T follicular helper cell (primary cell): Measurements from ENCODE around the gene SLC6A9.

Experiments used
- DNase-seq: peaks from one replicate; pipeline ENCODE4 v3.0.0-alpha.2; 2020; ENCODE audit warnings: low read depth

Gene SLC6A9

GRCh38 chr1:43983253-43983899 is 47.9 kb downstream of the SLC6A9 start:
- DNase-seq: no peak

DNA sequence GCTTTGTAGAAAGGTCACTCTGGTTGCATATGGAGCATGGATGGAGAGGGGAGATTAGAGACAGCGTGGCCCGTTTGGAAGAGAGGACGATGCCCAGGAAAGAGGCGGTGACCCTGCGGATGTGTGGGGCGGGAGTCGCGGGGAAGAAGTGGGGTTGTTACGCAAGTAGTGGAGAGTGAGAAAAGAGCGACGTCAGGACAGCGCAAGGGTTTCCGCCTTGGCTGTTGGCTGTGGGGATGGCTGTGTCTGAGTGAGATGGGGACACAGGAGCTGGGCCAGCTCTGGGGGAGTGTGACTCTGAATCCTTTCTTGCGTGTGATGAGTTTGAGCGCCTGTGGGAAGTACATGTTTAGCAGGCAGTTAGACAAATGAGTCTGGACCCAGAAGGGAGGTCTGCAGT is 48.5 kb downstream of the SLC6A9 start:
- no peak for DNase-seq

DNA sequence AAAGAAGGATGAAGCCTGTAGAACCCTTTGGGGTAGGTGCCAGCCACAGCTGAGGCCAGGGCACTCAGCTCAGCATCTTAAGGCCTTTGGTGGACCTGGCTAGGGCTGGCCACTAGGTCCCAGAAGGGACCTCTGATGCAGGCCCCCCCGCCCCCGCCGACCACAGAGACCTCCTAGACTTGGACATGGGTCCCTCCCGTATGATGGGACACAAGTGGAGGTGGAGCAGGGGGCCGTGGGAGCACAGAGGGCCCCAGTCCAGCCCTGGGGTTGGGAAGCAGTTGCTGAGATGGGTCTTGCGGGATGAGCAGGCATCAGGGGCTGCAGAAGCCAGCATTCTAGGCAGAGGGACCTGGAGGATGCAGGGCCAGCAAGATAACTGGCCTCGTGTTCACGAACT is 49.0 kb downstream of the SLC6A9 start:
- no peak for DNase-seq

DNA sequence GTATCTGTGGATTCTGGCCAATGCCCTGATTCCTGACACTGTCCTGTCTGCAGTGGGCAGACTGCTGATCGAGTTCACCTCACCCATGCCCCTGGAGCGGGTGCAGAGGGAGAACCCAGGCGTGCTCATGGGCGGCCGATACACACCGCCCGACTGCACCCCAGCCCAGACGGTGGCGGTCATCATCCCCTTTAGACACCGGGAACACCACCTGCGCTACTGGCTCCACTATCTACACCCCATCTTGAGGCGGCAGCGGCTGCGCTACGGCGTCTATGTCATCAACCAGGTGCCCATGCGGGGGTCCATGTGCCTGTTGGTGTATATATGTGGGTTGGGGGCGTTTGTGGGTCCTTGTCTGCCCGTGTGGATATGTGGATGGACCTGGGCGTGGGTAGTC is 49.6 kb downstream of the SLC6A9 start:
- no peak for DNase-seq

DNA sequence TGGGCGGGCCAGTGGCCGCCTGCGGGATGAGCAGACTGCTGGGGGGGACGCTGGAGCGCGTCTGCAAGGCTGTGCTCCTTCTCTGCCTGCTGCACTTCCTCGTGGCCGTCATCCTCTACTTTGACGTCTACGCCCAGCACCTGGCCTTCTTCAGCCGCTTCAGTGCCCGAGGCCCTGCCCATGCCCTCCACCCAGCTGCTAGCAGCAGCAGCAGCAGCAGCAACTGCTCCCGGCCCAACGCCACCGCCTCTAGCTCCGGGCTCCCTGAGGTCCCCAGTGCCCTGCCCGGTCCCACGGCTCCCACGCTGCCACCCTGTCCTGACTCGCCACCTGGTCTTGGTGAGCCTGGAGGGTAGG is 50.1 kb downstream of the SLC6A9 start:
- no peak for DNase-seq

DNA sequence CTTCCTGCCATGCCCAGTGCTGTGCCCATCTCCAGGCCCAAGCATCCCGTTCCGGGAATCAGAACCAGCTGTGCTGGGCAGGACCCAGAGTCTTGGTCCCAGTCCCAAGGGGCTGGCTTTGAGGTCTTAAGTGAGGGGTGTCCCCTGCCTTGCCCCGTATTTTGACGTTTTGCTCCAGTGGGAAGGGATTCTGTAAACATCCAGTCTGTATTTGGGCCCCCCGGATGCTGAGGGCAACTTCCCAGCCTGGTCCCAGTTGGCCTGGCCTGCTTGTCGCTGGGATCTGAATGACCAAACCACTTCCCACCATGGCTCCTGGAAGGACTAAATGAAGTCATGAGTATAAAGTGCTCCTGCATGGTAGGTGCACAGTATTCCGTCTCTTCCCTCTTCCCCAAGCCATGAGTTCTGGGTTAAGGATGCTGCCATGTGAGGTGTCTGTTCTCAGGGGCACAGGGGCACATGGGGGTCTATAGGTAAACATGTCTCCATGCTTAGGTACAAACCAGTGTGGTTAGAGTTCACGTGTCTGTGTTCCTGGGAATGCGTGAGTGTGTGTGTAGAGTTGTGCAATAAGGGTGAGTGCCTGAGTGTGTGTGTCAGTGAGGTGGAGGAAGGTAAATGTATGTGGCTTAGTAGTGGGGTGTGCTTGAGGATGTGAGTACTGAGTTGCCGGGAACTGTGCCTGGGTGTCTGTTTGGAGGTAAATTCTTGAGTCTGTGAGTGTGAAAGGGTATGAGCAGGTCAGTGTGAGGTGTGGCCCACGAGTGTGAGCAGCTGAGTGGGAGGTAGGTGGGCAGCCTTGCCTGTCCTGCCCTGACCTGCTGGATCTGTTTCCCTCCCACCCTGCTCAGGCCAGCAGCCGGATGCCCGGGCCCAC is 50.8 kb downstream of the SLC6A9 start:
- DNase-seq: no peak

GRCh38 chr1:43979528-43980254 is 51.6 kb downstream of the SLC6A9 start:
- DNase-seq: no peak

DNA sequence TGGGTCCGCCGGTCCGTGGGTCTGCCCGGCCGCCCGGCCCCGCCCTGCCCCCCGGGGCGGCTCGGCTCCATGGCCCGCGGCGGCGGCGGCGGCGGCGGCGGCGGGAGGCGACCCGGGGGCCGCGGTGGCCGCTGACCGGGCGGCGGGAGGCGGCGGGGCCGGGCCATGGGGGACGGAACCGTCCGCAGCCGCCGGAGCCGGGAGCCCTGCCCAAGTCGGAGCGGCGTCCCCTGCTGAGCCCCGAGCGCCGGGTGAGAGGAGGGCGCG is 52.1 kb downstream of the SLC6A9 start:
- no peak for DNase-seq

DNA sequence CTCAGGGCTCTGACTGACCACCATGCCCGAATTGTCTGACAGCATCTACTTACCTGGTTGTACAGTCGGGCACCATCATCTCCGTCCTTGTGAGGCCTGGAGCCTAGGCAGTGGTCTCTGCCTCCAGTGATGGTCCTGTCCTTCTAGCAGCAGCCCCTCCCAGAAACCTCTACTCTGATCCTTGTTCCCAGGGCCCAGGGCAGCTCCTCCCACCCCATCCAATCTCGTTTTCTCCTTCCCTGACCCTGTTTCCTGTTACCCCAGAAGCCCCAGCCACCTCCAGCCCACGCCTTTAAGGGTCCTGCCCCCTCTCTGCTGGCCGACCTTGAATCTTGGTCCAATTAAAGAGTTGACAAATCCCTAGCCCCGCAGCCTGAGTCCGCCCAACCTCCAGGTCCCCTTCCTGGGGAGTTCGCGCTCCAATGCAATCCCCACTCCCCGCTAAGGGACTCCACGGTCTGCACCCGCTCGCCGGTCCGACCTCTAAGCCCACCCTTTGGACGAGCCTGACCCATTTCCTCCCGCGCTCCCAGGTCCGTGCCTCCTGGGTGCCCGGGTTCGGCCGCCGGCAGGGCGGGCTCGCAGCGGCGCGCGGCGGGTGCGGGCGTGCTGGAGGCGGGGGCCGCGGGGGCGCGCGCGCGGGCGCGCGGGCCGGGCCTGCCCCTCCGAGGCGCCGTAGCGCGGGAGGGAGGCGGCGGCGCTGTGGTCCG is 52.6 kb downstream of the SLC6A9 start, which contains the start of gene B4GALT2:
Gene B4GALT2 (plus strand): TSS at position 660 of the 710 bp plus-strand sequence. CDS start 1,951 bp downstream, outside the sequence.
- DNase-seq: no peak

DNA sequence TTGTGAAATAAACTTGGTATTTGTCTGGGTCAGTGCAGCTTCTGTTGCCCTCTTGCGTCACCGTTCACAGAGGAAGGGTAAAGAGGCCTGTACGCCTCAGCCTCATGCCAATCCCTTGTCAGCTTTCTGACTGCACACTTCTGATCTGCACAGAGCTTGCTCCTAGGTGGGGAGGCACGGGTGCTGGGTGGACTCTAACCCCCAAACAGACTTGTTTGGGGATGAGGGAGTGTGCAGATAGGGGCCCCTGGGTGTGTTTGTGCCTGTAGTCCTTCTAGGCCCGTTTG is 53.1 kb downstream of the SLC6A9 start:
- no peak for DNase-seq

GRCh38 chr1:43977376-43978263 is 53.6 kb downstream of the SLC6A9 start:
- no peak for DNase-seq

DNA sequence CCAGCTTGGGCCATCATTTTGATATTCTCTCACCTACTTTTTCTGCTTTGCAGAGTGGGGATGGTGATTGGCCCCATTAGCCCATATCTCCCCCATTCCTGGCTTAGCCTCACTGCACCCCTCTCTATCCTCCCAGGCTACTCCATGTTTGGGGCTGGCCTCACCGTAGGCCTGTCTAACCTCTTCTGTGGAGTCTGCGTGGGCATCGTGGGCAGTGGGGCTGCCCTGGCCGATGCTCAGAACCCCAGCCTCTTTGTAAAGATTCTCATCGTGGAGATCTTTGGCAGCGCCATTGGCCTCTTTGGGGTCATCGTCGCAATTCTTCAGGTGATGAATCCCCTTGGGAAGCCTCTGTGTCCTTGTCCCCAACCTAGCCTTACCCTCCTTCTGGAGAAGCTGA is 54.4 kb downstream of the SLC6A9 start:
- DNase-seq: no peak

DNA sequence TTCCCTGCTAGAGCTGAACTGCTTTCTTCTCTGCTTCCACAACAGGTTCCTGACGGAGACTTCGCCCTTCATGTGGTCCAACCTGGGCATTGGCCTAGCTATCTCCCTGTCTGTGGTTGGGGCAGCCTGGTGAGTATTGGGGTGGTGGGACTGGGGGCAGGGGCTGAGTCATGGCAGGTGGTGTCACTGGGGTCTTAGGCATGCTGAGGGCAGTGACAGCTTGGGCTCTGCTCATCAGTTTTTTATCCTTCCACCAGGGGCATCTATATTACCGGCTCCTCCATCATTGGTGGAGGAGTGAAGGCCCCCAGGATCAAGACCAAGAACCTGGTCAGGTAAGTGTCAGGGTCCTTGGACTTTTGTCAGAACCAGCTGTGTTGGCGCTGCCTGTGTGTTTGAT is 55.2 kb downstream of the SLC6A9 start:
- no peak for DNase-seq

DNA sequence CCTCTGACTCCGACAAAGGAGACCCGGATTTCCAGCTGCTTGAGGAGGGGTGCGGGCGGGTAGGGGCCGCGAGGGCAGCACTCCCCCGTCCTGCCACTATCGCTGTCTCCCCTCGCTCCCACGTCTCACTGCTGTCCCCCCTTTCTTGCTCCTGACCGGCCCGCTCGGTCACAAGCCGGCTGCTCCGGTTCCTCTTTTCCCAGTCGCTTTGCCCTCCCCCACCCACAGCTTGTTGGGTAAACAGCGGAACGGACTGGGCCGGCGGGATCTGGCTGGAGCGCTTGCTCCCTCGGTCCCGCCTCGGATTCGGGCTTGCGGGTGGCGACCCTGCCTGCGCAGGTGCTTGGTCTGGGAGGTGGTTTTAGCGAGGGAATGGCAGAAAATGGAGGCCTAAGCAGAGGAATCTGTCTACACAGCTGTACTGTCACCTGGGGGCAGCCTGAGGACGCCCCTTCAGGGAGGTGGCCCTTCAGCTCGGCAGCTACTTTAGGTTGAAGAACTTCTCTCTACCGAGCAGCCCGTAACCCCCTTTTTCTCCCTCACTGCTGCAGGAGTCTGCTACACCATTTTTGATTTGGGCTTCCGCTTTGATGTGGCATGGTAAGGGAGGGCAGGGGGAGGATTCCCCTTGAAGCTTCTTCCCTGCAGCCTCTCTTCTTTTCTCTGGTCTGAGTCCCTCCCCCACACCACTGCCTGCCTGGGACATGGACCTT is 55.9 kb downstream of the SLC6A9 start:
- DNase-seq: peak; percentile 48

GRCh38 chr1:43974443-43975248 is 56.6 kb downstream of the SLC6A9 start, which contains the start of gene ATP6V0B:
ATP6V0B (plus strand) TSS chr1:43974960; CDS start chr1:43975041, 81 bp downstream.
- peak; percentile 92 for DNase-seq

- no peak for DNase-seq
Observed at GRCh38 chr1:43973981-43974442, 57.2 kb downstream of the SLC6A9 start.

GRCh38 chr1:43971336-43971980 is 59.8 kb downstream of the SLC6A9 start:
- DNase-seq: no peak

DNA sequence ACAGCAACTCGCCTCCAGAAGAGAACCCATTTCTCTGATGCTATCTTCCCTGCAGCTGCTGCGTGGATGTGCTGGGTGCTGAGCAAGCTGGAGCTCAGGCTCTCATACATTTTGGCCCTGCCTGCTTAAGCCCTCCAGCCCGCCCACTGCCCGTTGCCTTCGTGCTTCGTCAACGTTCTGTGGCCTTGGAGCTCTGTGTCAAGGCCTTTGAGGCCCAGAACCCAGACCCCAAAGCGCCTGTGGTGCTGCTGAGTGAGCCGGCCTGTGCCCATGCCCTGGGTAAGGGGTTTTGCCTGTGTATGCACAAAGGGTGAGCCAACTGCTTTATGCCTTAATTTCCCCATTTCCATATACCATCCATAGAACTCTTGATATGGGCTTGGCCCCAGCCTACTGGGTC is 60.4 kb downstream of the SLC6A9 start:
- no peak for DNase-seq

- DNase-seq: no peak
Observed at GRCh38 chr1:43970502-43970901, 60.8 kb downstream of the SLC6A9 start.
